Liver (tissue), 9 donors: ENCODE data around the gene ST14. TPM values are rescaled to one million over a fixed set of nuclear protein-coding genes. Genes with fewer than 3 reads are reported as not detected.

Source experiments
- DNase-seq: peaks from one replicate; pipeline ENCODE4 v3.0.0-alpha.2; 2017; ENCODE audit warnings: low spot score
- H3K27ac ChIP-seq, 2 donors: one replicate each; pipeline ENCODE4 v1.7.0; 2013; ENCODE audit warnings: inconsistent platforms in 2 of 2, low read length in 2 of 2, control low read depth in 1 of 2, low read depth in 1 of 2, mild to moderate bottlenecking in 1 of 2
- H3K27me3 ChIP-seq, 4 donors: one replicate each; pipeline versions ENCODE4 v1.6.1 to v1.7.0; 2013; ENCODE audit warnings: low read length in 3 of 4, inconsistent platforms in 1 of 4, mild to moderate bottlenecking in 1 of 4, moderate library complexity in 1 of 4; ENCODE audit not compliant: control insufficient read depth in 4 of 4, insufficient read depth in 4 of 4
- H3K36me3 ChIP-seq, 4 donors: one replicate each; pipeline versions ENCODE4 v1.6.1 to v1.7.0; 2013; ENCODE audit warnings: low read length in 3 of 4, mild to moderate bottlenecking in 3 of 4, low read depth in 1 of 4, moderate library complexity in 1 of 4; ENCODE audit not compliant: control insufficient read depth in 4 of 4, insufficient read depth in 3 of 4
- H3K4me1 ChIP-seq, 4 donors: one replicate each; pipeline versions ENCODE4 v1.6.1 to v1.7.0; 2013; ENCODE audit warnings: low read length in 3 of 4, mild to moderate bottlenecking in 3 of 4, moderate library complexity in 1 of 4; ENCODE audit not compliant: control insufficient read depth in 4 of 4, insufficient read depth in 4 of 4
- H3K4me3 ChIP-seq, 3 donors: one replicate each; pipeline versions ENCODE4 v1.6.1 to v1.7.0; 2013; ENCODE audit warnings: low read length in 3 of 3, control low read depth in 1 of 3, low read depth in 1 of 3, mild to moderate bottlenecking in 1 of 3
- H3K9ac ChIP-seq, 2 donors: one replicate each; pipeline ENCODE4 v1.7.0; 2013; ENCODE audit warnings: low read length in 2 of 2, mild to moderate bottlenecking in 2 of 2, moderate library complexity in 2 of 2, control low read depth in 1 of 2, low read depth in 1 of 2
- H3K9me3 ChIP-seq, 4 donors: one replicate each; pipeline versions ENCODE4 v1.6.1 to v1.7.0; 2013; ENCODE audit warnings: low read length in 3 of 4; ENCODE audit not compliant: control insufficient read depth in 4 of 4
- ATF3 ChIP-seq: IDR thresholded peaks from 2 replicates; pipeline ENCODE4 v1.6.1; 2016; ENCODE audit warnings: antibody characterized with exemption
- CTCF ChIP-seq: fragments of 150-350 bp; IDR thresholded peaks from 2 replicates; pipeline ENCODE4 v1.5.1; 2017; ENCODE audit warnings: improper control_type of control experiment, low read depth, low read length; ENCODE audit not compliant: missing input control
- EGR1 ChIP-seq, 2 donors: IDR thresholded peaks; 2 replicates each; pipeline ENCODE4 v1.6.1; 2016 to 2018; ENCODE audit warnings: antibody characterized with exemption in 2 of 2, low read depth in 2 of 2
- FOXA1 ChIP-seq: IDR thresholded peaks from 2 replicates; pipeline ENCODE4 v1.6.1; 2016; ENCODE audit warnings: antibody characterized with exemption
- FOXA2 ChIP-seq: IDR thresholded peaks from 2 replicates; pipeline ENCODE4 v1.6.1; 2016; ENCODE audit warnings: antibody characterized with exemption
- GABPA ChIP-seq, 2 donors: IDR thresholded peaks in 1 of 2; conservative IDR thresholded peaks in 1 of 2; 2 replicates each; pipeline ENCODE4 v1.6.1; 2016; ENCODE audit warnings: antibody characterized with exemption in 2 of 2, mild to moderate bottlenecking in 1 of 2, moderate library complexity in 1 of 2
- HNF4A ChIP-seq, 2 donors: conservative IDR thresholded peaks; 2 replicates each; pipeline ENCODE4 v1.6.1; 2016; ENCODE audit warnings: antibody characterized with exemption in 2 of 2, mild to moderate bottlenecking in 2 of 2
- HNF4G ChIP-seq: IDR thresholded peaks from 2 replicates; pipeline ENCODE4 v1.6.1; 2016; ENCODE audit warnings: antibody characterized with exemption
- NR2F2 ChIP-seq: IDR thresholded peaks from 2 replicates; pipeline ENCODE4 v1.6.1; 2016; ENCODE audit warnings: antibody characterized with exemption
- RAD21 ChIP-seq, 2 donors: IDR thresholded peaks; 2 replicates each; pipeline ENCODE4 v1.6.1; 2016; ENCODE audit warnings: antibody characterized with exemption in 2 of 2, mild to moderate bottlenecking in 2 of 2
- RXRA ChIP-seq, 2 donors: IDR thresholded peaks; 2 replicates each; pipeline ENCODE4 v1.6.1; 2017 to 2018; ENCODE audit warnings: antibody characterized with exemption in 2 of 2, mild to moderate bottlenecking in 1 of 2
- SP1 ChIP-seq: IDR thresholded peaks from 2 replicates; pipeline ENCODE4 v1.6.1; 2018; ENCODE audit warnings: antibody characterized with exemption, mild to moderate bottlenecking
- YY1 ChIP-seq: IDR thresholded peaks from 2 replicates; pipeline ENCODE4 v1.6.1; 2016; ENCODE audit warnings: antibody characterized with exemption, mild to moderate bottlenecking
- ZBTB33 ChIP-seq: IDR thresholded peaks from 2 replicates; pipeline ENCODE4 v1.6.1; 2016; ENCODE audit warnings: antibody characterized with exemption
- WGBS: extraction: QIAGEN DNeasy Blood & Tissue Kit; methylation state at CpG from one replicate; pipeline ENCODE4 v1.1.7; 2013; 5-methylcytosine and 5-hydroxymethylcytosine counted together
- polyA plus RNA-seq, 2 donors: library from polyadenylated mRNA; stranded (reverse) in 1 of 2; unstranded in 1 of 2; fragments of 200-250 nt in 1 of 2; fragments of >200 nt in 1 of 2; fragmentation: Nextera tagmentation in 1 of 2; extraction: Ambion mirVana in 1 of 2; gene quantifications; one replicate each; pipeline versions ENCODE4 v1.2.1 to v1.2.3, GENCODE V29; 2013 to 2015
- total RNA-seq, 2 donors: library from RNA; depleted of rRNA; stranded (reverse); fragments of >200 nt; gene quantifications; one replicate each; pipeline ENCODE4 v1.2.3, GENCODE V29; 2014
- TF ChIP-seq, protein P1 (sequence below): IDR thresholded peaks from 2 replicates; pipeline ENCODE4 v1.6.1; 2016; ENCODE audit warnings: antibody characterized with exemption, mild to moderate bottlenecking
- TF ChIP-seq, protein P2 (sequence below): IDR thresholded peaks from 2 replicates; pipeline ENCODE4 v1.6.1; 2016; ENCODE audit warnings: antibody characterized with exemption
- donor health status: healthy.
- donor health status: healthy.
- donor health status: healthy.
- donor health status: healthy.
- donor health status: healthy.

ST14 gene
- total and polyA plus RNA-seq, 4 donors: 2.8 to 5.9 (median 4.5) TPM

- Histone ChIP-seq H3K9ac (no peak overlapping the region), H3K36me3 (no peaks in the 10 kb centered on the region), H3K27me3 (no peaks in the 10 kb centered on the region), H3K4me1 (no peaks in the 10 kb centered on the region), H3K4me3 (no peak overlapping the region), H3K27ac (no peak overlapping the region), H3K9me3 (no peaks in the 10 kb centered on the region)
- 89% methylated on average over 27 of the region's 27 CpGs for WGBS
- no peak for DNase-seq
- TF ChIP-seq, protein P1, sequence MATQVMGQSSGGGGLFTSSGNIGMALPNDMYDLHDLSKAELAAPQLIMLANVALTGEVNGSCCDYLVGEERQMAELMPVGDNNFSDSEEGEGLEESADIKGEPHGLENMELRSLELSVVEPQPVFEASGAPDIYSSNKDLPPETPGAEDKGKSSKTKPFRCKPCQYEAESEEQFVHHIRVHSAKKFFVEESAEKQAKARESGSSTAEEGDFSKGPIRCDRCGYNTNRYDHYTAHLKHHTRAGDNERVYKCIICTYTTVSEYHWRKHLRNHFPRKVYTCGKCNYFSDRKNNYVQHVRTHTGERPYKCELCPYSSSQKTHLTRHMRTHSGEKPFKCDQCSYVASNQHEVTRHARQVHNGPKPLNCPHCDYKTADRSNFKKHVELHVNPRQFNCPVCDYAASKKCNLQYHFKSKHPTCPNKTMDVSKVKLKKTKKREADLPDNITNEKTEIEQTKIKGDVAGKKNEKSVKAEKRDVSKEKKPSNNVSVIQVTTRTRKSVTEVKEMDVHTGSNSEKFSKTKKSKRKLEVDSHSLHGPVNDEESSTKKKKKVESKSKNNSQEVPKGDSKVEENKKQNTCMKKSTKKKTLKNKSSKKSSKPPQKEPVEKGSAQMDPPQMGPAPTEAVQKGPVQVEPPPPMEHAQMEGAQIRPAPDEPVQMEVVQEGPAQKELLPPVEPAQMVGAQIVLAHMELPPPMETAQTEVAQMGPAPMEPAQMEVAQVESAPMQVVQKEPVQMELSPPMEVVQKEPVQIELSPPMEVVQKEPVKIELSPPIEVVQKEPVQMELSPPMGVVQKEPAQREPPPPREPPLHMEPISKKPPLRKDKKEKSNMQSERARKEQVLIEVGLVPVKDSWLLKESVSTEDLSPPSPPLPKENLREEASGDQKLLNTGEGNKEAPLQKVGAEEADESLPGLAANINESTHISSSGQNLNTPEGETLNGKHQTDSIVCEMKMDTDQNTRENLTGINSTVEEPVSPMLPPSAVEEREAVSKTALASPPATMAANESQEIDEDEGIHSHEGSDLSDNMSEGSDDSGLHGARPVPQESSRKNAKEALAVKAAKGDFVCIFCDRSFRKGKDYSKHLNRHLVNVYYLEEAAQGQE: no peak
- TF ChIP-seq YY1 (no peak), SP1 (no peak), ZBTB33 (no peak), EGR1 (IDR thresholded peaks at IDR 0.05; ENCODE audit: low read depth in 2 of 2) (no peak), CTCF (no peak), ATF3 (no peak), FOXA2 (no peak), FOXA1 (no peak), RAD21 (IDR thresholded peaks at IDR 0.05) (no peak), HNF4G (no peak), NR2F2 (no peak), RXRA (IDR thresholded peaks at IDR 0.05) (no peak)
- TF ChIP-seq, protein P2, sequence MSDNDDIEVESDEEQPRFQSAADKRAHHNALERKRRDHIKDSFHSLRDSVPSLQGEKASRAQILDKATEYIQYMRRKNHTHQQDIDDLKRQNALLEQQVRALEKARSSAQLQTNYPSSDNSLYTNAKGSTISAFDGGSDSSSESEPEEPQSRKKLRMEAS: no peak
Observed at GRCh38 chr11:130203766-130204702, 44.5 kb downstream of the ST14 start.

- Histone ChIP-seq H3K27me3 (no peaks in the 10 kb centered on the region), H3K27ac (no peak overlapping the region), H3K9ac (no peak overlapping the region), H3K4me3 (no peak overlapping the region), H3K4me1 (no peaks in the 10 kb centered on the region), H3K36me3 (no peaks in the 10 kb centered on the region), H3K9me3 (no peaks in the 10 kb centered on the region)
- no peak for DNase-seq
- WGBS: 95% methylated on average over 11 of the region's 11 CpGs
- TF ChIP-seq EGR1 (IDR thresholded peaks at IDR 0.05; ENCODE audit: low read depth in 2 of 2) (no peak), HNF4A (conservative IDR thresholded peaks at IDR 0.05) (no peak), NR2F2 (no peak), SP1 (no peak), RAD21 (IDR thresholded peaks at IDR 0.05) (no peak), GABPA (IDR thresholded peaks at IDR 0.05 in 1 of 2, conservative IDR thresholded peaks at IDR 0.05 in 1 of 2) (no peak), RXRA (IDR thresholded peaks at IDR 0.05) (no peak)
- TF ChIP-seq, protein P1: no peak
Observed at GRCh38 chr11:130204703-130205095, 45.1 kb downstream of the ST14 start.
